Measurements from ENCODE around the gene CHST9. TPM values are rescaled to one million over a fixed set of nuclear protein-coding genes. Genes with fewer than 3 reads are reported as not detected.

Gene CHST9
- total and polyA plus RNA-seq, 2 of the 13 experiments (the other 11 are each of a cell fraction or from before 2014, with no cell fraction given) = 3.2 to 9.6 TPM

DNA sequence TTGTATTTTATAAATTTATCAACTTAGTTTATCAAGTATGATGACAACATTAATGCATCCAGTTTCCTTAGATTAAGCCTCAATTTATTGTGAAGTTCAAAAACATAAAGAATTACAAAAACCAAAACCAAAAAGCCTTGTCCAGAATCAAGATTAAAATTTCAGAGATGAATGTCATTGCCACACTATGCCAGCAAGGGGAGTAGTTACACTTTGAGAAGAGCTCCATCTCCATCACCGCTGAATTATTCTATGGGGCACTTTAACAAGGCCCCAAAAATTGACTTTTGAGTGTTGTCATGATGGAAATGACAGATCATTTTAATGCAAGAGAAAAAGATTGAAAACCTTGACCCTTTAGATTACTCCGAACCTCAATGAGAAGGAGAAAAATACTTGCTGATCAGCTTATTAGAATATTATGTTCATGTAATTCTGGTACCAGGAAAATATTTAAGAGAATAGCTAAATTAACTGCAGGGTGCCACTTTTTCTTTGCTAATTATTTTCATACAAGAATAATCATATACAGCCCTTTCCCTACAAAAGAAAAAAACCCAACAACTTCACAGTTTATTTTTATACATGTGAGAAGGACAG, 167.1 kb downstream of the CHST9 start:
- Histone ChIP-seq H3K9me3 (ENCODE audit: low read length) (no peaks in the 10 kb centered on the region), H4K20me1 (ENCODE audit: insufficient read depth, low read length) (no peaks in the 10 kb centered on the region), H3K4me1 (ENCODE audit: insufficient read depth, low read length) (peaks cover 12% of the 10 kb centered on the region), H3K4me3 (replicated peaks in 1 of 3; ENCODE audit: insufficient read depth in 1 of 3, low read depth in 2 of 3, low read length in 3 of 3) (no peak overlapping the region), H3K36me3 (replicated peaks in 1 of 2; ENCODE audit: control insufficient read depth in 1 of 2, insufficient read depth in 2 of 2, low read length in 2 of 2) (no peaks in the 10 kb centered on the region), H3K27ac (ENCODE audit: extremely low read length, insufficient read depth, low read length) (no peak overlapping the region), H3K9ac (ENCODE audit: insufficient read depth, low read depth, low read length) (no peak overlapping the region), H3K4me2 (ENCODE audit: low read depth, low read length) (no peak overlapping the region), H2AFZ (ENCODE audit: low read length) (no peak overlapping the region), H3K79me2 (ENCODE audit: insufficient read depth, low read length) (no peaks in the 10 kb centered on the region), H3K27me3 (ENCODE audit: control insufficient read depth in 1 of 2, insufficient read depth in 2 of 2, low read length in 2 of 2) (no peaks in the 10 kb centered on the region)
- WGBS (ENCODE audit: low lambda C conversion rate) = 65% methylated on average over 2 of the region's 2 CpGs
- DNase-seq (ENCODE audit: low spot score) = peak; percentile 19
- peak; percentile 40 for FAIRE-seq
- ChIA-PET CTCF (ENCODE audit: low intra/inter-chr PET ratio, low total read pairs) (interaction anchor here (1.3 to 1.4 kb wide), 2 partner anchors 281 to 580 kb away, joined by 5 to 9 read pairs; no protein-coding TSS in a partner anchor), POLR2A (no interaction called here)
- peak; percentile 52; the same call in 2 of the 3 replicates for ATAC-seq
- intact Hi-C loops (cut with micrococcal nuclease; ENCODE audit: unreplicated experiment) = loop anchor here (1.0 kb wide), 3 partner anchors 146 to 581 kb away; no protein-coding TSS in a partner anchor
- BruUV-seq (replicated peaks) = no TSS peak
- TF ChIP-seq, protein P1, sequence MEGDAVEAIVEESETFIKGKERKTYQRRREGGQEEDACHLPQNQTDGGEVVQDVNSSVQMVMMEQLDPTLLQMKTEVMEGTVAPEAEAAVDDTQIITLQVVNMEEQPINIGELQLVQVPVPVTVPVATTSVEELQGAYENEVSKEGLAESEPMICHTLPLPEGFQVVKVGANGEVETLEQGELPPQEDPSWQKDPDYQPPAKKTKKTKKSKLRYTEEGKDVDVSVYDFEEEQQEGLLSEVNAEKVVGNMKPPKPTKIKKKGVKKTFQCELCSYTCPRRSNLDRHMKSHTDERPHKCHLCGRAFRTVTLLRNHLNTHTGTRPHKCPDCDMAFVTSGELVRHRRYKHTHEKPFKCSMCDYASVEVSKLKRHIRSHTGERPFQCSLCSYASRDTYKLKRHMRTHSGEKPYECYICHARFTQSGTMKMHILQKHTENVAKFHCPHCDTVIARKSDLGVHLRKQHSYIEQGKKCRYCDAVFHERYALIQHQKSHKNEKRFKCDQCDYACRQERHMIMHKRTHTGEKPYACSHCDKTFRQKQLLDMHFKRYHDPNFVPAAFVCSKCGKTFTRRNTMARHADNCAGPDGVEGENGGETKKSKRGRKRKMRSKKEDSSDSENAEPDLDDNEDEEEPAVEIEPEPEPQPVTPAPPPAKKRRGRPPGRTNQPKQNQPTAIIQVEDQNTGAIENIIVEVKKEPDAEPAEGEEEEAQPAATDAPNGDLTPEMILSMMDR (CRISPR knock-in tag; IDR thresholded peaks at IDR 0.05) = peak; percentile 65
- TF ChIP-seq RAD21 (CRISPR knock-in tag; IDR thresholded peaks at IDR 0.05) (peak; percentile 64; the same call in 1 of the 2 replicates), NFE2L1 (CRISPR knock-in tag; IDR thresholded peaks at IDR 0.05; ENCODE audit: borderline replicate concordance) (no peak), STAG1 (CRISPR knock-in tag; IDR thresholded peaks at IDR 0.05) (peak; percentile 82), SMC3 (IDR thresholded peaks at IDR 0.05; ENCODE audit: low read length) (peak; percentile 85)
- TF ChIP-seq, protein P2, sequence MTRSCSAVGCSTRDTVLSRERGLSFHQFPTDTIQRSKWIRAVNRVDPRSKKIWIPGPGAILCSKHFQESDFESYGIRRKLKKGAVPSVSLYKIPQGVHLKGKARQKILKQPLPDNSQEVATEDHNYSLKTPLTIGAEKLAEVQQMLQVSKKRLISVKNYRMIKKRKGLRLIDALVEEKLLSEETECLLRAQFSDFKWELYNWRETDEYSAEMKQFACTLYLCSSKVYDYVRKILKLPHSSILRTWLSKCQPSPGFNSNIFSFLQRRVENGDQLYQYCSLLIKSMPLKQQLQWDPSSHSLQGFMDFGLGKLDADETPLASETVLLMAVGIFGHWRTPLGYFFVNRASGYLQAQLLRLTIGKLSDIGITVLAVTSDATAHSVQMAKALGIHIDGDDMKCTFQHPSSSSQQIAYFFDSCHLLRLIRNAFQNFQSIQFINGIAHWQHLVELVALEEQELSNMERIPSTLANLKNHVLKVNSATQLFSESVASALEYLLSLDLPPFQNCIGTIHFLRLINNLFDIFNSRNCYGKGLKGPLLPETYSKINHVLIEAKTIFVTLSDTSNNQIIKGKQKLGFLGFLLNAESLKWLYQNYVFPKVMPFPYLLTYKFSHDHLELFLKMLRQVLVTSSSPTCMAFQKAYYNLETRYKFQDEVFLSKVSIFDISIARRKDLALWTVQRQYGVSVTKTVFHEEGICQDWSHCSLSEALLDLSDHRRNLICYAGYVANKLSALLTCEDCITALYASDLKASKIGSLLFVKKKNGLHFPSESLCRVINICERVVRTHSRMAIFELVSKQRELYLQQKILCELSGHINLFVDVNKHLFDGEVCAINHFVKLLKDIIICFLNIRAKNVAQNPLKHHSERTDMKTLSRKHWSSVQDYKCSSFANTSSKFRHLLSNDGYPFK (CRISPR knock-in tag; IDR thresholded peaks at IDR 0.05; ENCODE audit: borderline replicate concordance) = no peak
- in situ Hi-C loops (cut with HindIII; ENCODE audit: extremely low pct_ligation_motif_present, low pct_unique_long_range_greater_than_20kb) = no loop called here
